Neural cell (in vitro differentiated cells): ENCODE measurements around the gene PLEKHA8. TPM values are rescaled to one million over a fixed set of nuclear protein-coding genes. Genes with fewer than 3 reads are reported as not detected.

Experiments
- H2AFZ ChIP-seq: fragments of 200-600, 300-800 bp; sonication (generic), shearing (Covaris generic); 2 replicates; pipeline ENCODE4 v1.6.0; 2014; ENCODE audit warnings: low read depth, mild to moderate bottlenecking, antibody characterized with exemption, low read length, moderate library complexity
- H3F3A ChIP-seq: fragments of 200-600 bp; shearing (Covaris generic); 2 replicates; pipeline ENCODE4 v1.6.1; 2016; ENCODE audit warnings: mild to moderate bottlenecking, moderate library complexity, mixed read lengths, antibody characterized with exemption, low read length; ENCODE audit not compliant: insufficient read depth, poor library complexity, severe bottlenecking
- H3K27ac ChIP-seq: fragments of 200-600, 300-800 bp; sonication (generic), shearing (Covaris generic); 2 replicates; pipeline ENCODE4 v1.5.1; 2014; ENCODE audit warnings: mild to moderate bottlenecking, low read length, moderate library complexity
- H3K27me3 ChIP-seq: fragments of 300-800, 200-600 bp; sonication (generic), shearing (Covaris generic); 2 replicates; pipeline ENCODE4 v1.6.0; 2014; ENCODE audit warnings: mild to moderate bottlenecking, low read depth, low read length, moderate library complexity; ENCODE audit not compliant: insufficient read depth
- H3K36me3 ChIP-seq: fragments of 300-800, 200-600 bp; sonication (generic), shearing (Covaris generic); 2 replicates; pipeline ENCODE4 v1.5.1; 2014; ENCODE audit warnings: mild to moderate bottlenecking, antibody characterized with exemption, low read length, moderate library complexity; ENCODE audit not compliant: insufficient read depth
- H3K4me2 ChIP-seq: fragments of 300-800, 200-600 bp; sonication (generic), shearing (Covaris generic); 2 replicates; pipeline ENCODE4 v1.6.0; 2014; ENCODE audit warnings: mild to moderate bottlenecking, low read length
- H3K4me3 ChIP-seq: fragments of 300-800, 200-600 bp; sonication (generic), shearing (Covaris generic); 2 replicates; pipeline ENCODE4 v1.5.1; 2014; ENCODE audit warnings: mild to moderate bottlenecking, low read length, moderate library complexity
- H3K79me2 ChIP-seq: fragments of 200-600 bp; shearing (Covaris generic); replicated peaks from 2 replicates; pipeline ENCODE4 v1.6.0; 2014; ENCODE audit warnings: mild to moderate bottlenecking, low read length, moderate library complexity; ENCODE audit not compliant: insufficient read depth
- H3K9ac ChIP-seq: fragments of 300-800, 200-600 bp; sonication (generic), shearing (Covaris generic); 2 replicates; pipeline ENCODE4 v1.6.1; 2016; ENCODE audit warnings: mild to moderate bottlenecking, low read length, mixed read lengths
- H3K9me2 ChIP-seq: fragments of 200-600 bp; shearing (Covaris generic); 2 replicates; pipeline ENCODE4 v1.6.1; 2016; ENCODE audit warnings: mild to moderate bottlenecking, low read length, mixed read lengths; ENCODE audit not compliant: insufficient read depth
- H3K9me3 ChIP-seq: fragments of 200-600, 300-800 bp; sonication (generic), shearing (Covaris generic); 2 replicates; pipeline ENCODE4 v1.6.1; 2016; ENCODE audit warnings: mild to moderate bottlenecking, mixed run types, low read length, moderate library complexity, mixed read lengths
- H4K20me1 ChIP-seq: fragments of 200-600 bp; shearing (Covaris generic); 2 replicates; pipeline ENCODE4 v1.6.1; 2016; ENCODE audit warnings: mild to moderate bottlenecking, mixed run types; ENCODE audit not compliant: insufficient read depth
- EP300 ChIP-seq: fragments of 450-650 bp; conservative IDR thresholded peaks from 2 replicates; pipeline ENCODE4 v1.6.1; 2014; ENCODE audit warnings: antibody characterized with exemption, mild to moderate bottlenecking, moderate library complexity; ENCODE audit not compliant: poor library complexity, severe bottlenecking
- EZH2 ChIP-seq: fragments of 200-600, 300-800 bp; shearing (Covaris generic), sonication (generic); IDR thresholded peaks from 2 replicates; pipeline ENCODE4 v1.6.1; 2014; ENCODE audit warnings: antibody characterized with exemption, low read length, borderline replicate concordance, mild to moderate bottlenecking; ENCODE audit not compliant: insufficient read depth, poor library complexity, severe bottlenecking
- MXI1 ChIP-seq: fragments of 450-650 bp; conservative IDR thresholded peaks from 2 replicates; pipeline ENCODE4 v1.6.1; 2014; ENCODE audit warnings: antibody characterized with exemption, mild to moderate bottlenecking; ENCODE audit not compliant: poor library complexity, severe bottlenecking
- POLR2AphosphoS5 ChIP-seq: IDR thresholded peaks from 2 replicates; pipeline ENCODE4 v1.6.1; 2012
- RAD21 ChIP-seq: fragments of 450-650 bp; conservative IDR thresholded peaks from 2 replicates; pipeline ENCODE4 v1.6.1; 2014; ENCODE audit warnings: antibody characterized with exemption, mild to moderate bottlenecking, moderate library complexity
- REST ChIP-seq: IDR thresholded peaks from 2 replicates; pipeline ENCODE4 v1.6.1; 2012; ENCODE audit warnings: borderline replicate concordance
- SMC3 ChIP-seq: fragments of 450-650 bp; conservative IDR thresholded peaks from 2 replicates; pipeline ENCODE4 v1.6.1; 2014; ENCODE audit warnings: antibody characterized with exemption, mild to moderate bottlenecking, moderate library complexity; ENCODE audit not compliant: poor library complexity
- TAF1 ChIP-seq: IDR thresholded peaks from 2 replicates; pipeline ENCODE4 v1.6.1; 2012; ENCODE audit warnings: low read depth
- polyA minus RNA-seq: library from RNA; depleted of rRNA, polyadenylated mRNA; stranded (reverse); fragments of >200 nt; gene quantifications from 2 replicates; pipeline ENCODE4 v1.2.3, GENCODE V29; 2014
- polyA plus RNA-seq: library from polyadenylated mRNA; depleted of rRNA; stranded (reverse); fragments of >200 nt; gene quantifications from 2 replicates; pipeline ENCODE4 v1.2.3, GENCODE V29; 2014
- TF ChIP-seq, protein P1 (sequence below): fragments of 450-650 bp; IDR thresholded peaks from 2 replicates; pipeline ENCODE4 v1.5.1; 2014; ENCODE audit warnings: antibody characterized with exemption, mild to moderate bottlenecking, moderate library complexity; ENCODE audit not compliant: poor library complexity, severe bottlenecking

PLEKHA8 gene
- polyA plus RNA-seq (42.7 and 43.1 TPM in 2 replicates), polyA minus RNA-seq (109 and 130 TPM in 2 replicates)

GRCh38 chr7:30028216-30028748 is at the start of gene PLEKHA8:
Gene PLEKHA8 (plus strand): TSS chr7:30028412. CDS start chr7:30028763, 351 bp downstream.
- Histone ChIP-seq H3F3A (peaks cover 15% of the 10 kb centered on the region), H3K4me3 (peak within 1 kb of the TSS; percentile 89), H3K27me3 (no peaks in the 10 kb centered on the region), H3K9ac (peak within 1 kb of the TSS; percentile 79), H2AFZ (peak within 1 kb of the TSS; percentile 48), H3K9me3 (no peaks in the 10 kb centered on the region), H3K9me2 (no peaks in the 10 kb centered on the region), H4K20me1 (peaks cover 3% of the 10 kb centered on the region), H3K79me2 (peaks cover 64% of the 10 kb centered on the region), H3K4me2 (peak within 1 kb of the TSS; percentile 95), H3K36me3 (peaks cover 6% of the 10 kb centered on the region), H3K27ac (peak within 1 kb of the TSS; percentile 77)
- TF ChIP-seq EP300, result peak; percentile 57
- TF ChIP-seq, protein P1, sequence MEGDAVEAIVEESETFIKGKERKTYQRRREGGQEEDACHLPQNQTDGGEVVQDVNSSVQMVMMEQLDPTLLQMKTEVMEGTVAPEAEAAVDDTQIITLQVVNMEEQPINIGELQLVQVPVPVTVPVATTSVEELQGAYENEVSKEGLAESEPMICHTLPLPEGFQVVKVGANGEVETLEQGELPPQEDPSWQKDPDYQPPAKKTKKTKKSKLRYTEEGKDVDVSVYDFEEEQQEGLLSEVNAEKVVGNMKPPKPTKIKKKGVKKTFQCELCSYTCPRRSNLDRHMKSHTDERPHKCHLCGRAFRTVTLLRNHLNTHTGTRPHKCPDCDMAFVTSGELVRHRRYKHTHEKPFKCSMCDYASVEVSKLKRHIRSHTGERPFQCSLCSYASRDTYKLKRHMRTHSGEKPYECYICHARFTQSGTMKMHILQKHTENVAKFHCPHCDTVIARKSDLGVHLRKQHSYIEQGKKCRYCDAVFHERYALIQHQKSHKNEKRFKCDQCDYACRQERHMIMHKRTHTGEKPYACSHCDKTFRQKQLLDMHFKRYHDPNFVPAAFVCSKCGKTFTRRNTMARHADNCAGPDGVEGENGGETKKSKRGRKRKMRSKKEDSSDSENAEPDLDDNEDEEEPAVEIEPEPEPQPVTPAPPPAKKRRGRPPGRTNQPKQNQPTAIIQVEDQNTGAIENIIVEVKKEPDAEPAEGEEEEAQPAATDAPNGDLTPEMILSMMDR, result no peak
- no peak for TF ChIP-seq REST
- no peak for TF ChIP-seq EZH2
- peak; percentile 74 for TF ChIP-seq MXI1
- peak; percentile 34 for TF ChIP-seq RAD21
- peak; percentile 40 for TF ChIP-seq SMC3
- TF ChIP-seq TAF1, result no peak
- peak; percentile 83 for TF ChIP-seq POLR2AphosphoS5

DNA sequence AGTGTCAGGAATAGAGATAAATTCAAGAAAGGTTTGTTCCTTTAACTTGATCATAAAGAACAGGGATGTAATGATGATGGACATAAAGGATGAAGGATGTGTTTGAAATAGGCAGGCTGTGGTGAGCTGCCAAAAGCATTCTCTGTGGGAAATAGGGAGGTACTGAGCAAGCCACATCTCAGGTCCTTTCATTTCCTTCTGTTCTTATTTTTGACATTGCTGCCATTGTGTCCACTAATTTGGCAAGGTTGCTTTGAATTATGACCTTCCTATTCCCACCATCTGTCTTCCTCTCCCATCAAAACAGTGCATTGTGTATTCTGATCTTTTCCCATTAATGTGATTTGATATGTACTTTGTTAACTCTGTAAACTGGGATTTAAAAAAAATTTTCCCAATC is 48.1 kb upstream of the PLEKHA8 start:
- H2AFZ ChIP-seq, result no peak overlapping the region
- H3K9me2 ChIP-seq, result no peaks in the 10 kb centered on the region
- no peaks in the 10 kb centered on the region for H3K36me3 ChIP-seq
- peaks cover 3% of the 10 kb centered on the region for H3F3A ChIP-seq
- H3K9me3 ChIP-seq, result no peaks in the 10 kb centered on the region
- no peaks in the 10 kb centered on the region for H3K27me3 ChIP-seq
- H3K27ac ChIP-seq, result no peak overlapping the region
- H3K9ac ChIP-seq, result no peak overlapping the region
- no peak for TF ChIP-seq RAD21
- TF ChIP-seq REST, result no peak
- no peak for TF ChIP-seq TAF1
- no peak for TF ChIP-seq POLR2AphosphoS5
- TF ChIP-seq MXI1, result no peak
- TF ChIP-seq SMC3, result no peak
- no peak for TF ChIP-seq EZH2
- H3K4me3 ChIP-seq, result no peak overlapping the region
- peaks cover 58% of the 10 kb centered on the region for H3K79me2 ChIP-seq
- no peaks in the 10 kb centered on the region for H4K20me1 ChIP-seq
- no peak overlapping the region for H3K4me2 ChIP-seq
